NCI-H446 (cell line): Measurements from ENCODE around the gene CCDC40.

Experiments used
- DNase-seq, 2 experiments: peaks; one replicate each; lab custom pipeline; 2025; lab: John Stamatoyannopoulos, UW

Gene CCDC40

DNA sequence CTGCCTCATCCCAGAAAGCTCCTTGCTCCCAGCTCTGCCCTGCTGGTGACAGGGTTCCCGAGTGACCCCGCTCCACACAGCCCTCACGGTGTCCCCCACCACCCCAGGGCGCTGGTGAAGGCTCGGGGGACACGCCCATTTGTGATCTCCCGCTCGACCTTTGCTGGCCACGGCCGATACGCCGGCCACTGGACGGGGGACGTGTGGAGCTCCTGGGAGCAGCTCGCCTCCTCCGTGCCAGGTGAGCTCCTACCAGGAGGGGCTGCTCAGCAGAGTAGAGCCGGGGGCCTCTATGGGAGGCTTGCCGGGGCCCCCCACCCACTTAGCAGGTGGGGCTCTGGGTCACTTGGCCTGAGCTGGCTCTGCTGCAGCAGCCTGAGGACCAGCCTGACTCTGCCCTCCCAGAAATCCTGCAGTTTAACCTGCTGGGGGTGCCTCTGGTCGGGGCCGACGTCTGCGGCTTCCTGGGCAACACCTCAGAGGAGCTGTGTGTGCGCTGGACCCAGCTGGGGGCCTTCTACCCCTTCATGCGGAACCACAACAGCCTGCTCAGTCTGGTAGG is 76.1 kb downstream of the CCDC40 start:
- no peak for DNase-seq

GRCh38 chr17:80113033-80113484 is 76.6 kb downstream of the CCDC40 start:
- no peak for DNase-seq

GRCh38 chr17:80114758-80115157 is 78.3 kb downstream of the CCDC40 start:
- DNase-seq, result no peak

GRCh38 chr17:80115159-80115558 is 78.7 kb downstream of the CCDC40 start:
- no peak for DNase-seq

DNA sequence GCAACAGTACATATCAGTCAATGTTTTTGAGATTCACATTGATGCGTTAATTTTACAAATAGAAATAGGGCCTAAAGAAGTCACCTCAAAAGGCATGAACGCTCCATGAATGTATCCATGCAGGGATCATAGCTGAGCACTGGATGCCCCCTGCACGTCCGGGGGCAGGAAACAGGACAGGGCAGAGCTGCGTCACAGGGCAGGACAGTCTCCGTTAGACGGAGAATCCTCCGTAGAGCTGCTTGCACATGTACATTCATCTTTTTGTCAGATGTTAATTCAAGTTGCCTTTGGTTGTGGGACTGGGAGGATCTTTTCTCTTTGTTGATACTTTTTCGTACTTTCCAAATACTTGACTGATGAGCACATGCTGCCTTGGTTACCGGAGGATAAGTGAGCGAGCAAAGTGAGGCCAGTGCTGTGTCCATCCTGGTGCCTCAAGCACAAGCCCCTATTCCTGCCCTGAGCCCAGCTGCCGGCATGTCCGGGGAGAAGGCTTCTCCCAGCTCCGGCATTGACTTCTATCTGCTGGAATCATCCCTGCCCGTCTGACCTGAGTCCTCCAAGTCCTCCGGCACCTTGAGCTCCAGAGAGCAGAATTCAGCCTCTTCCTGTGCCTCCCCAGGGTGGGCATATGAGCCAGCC is 80.0 kb downstream of the CCDC40 start:
- DNase-seq, result no peak

GRCh38 chr17:80116921-80117380 is 80.5 kb downstream of the CCDC40 start:
- DNase-seq, result no peak

DNA sequence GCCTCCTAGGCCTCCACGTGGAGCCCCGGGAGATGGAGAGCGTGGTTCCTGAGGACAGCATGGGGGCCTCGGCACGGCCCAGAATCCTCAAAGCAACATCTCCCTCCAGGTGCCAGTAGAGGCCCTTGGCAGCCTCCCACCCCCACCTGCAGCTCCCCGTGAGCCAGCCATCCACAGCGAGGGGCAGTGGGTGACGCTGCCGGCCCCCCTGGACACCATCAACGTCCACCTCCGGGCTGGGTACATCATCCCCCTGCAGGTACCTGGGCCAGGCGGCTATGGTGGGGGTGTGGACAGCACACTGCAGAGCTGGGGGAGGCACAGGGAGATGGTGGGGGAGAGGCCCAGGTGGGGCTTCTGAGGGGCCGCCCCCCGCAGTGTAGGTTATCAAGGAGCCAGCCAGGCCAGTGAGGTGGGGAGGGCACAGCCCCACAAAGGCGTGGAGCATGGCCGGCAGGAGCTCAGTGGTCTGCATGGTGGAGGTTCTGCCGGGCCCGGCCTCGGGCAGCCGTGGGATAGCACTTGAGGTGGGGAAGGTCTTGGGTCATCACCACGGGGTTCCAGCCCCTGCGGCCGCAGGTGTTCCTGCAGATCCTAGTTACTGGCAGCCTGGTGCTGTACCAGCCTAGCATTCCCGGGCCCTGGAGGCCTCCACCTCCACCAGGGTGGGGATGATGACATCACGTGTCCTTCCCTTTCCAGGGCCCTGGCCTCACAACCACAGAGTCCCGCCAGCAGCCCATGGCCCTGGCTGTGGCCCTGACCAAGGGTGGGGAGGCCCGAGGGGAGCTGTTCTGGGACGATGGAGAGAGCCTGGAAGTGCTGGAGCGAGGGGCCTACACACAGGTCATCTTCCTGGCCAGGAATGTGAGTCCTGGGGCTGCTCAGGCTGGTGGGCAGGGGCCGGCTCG is 81.3 kb downstream of the CCDC40 start:
- DNase-seq, result no peak

GRCh38 chr17:80118601-80119270 is 82.3 kb downstream of the CCDC40 start:
- no peak for DNase-seq

GRCh38 chr17:80119271-80119791 is 82.9 kb downstream of the CCDC40 start:
- DNase-seq, result no peak

GRCh38 chr17:80119839-80120238 is 83.4 kb downstream of the CCDC40 start:
- no peak for DNase-seq

- DNase-seq, result no peak
Observed at GRCh38 chr17:80122026-80122575, 85.7 kb downstream of the CCDC40 start.

DNA sequence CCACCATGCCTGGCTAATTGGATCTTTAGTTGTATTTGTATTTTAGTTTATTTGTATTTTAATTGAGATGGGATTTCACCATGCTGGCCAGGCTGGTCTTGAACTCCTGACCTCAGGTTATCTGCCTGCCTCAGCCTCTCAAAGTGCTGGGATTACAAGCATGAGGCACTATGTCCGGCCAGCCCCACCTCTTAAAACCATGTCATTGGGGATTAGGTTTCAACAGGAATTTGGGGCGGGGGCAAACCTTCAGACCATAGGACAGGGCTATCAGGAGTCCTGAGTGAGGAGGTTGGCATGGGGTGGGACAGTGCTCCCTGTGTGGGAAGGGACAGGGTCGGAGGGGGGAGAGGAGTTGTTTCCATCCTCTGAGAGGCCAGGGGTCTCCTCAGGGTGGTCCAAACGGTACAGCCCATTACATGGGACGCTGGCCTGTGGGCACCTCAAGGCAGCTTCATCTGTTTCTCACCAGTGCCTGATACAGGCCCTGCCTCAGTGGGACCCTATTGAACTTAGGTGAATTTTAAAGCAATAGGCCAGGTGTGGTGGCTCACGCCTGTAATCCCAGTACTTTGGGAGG is 86.6 kb downstream of the CCDC40 start:
- DNase-seq, result no peak

GRCh38 chr17:80123791-80124190 is 87.3 kb downstream of the CCDC40 start:
- no peak for DNase-seq

DNA sequence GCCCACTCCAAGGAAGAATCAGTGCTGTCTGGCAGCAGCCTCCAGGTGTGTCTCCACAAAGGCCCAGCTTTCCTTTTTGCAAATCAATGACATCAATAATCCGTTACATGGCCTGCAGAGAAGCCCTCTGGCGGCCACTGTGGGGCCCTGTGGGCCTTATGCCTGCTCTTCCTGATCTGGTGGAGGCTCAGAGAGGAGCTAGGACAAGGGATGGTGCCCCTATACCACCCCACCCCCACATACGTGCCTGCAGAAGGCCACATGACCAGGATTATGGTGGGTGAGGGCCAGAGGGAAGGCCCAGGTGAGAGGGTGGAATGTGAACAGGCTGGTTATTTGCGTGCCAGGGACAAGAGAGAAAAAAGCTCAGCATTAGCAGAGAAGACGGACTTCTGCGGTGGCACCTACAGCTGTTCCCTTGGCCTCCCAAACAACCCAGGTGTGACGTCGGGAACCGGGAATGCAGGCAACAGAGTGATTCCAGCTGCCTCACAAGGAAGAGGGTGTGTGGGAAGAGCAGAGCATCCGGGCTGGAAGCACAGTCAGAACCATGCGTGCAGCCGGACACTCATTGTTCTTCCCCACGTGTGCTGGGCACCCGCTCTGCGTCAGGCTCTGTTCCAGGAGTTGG is 88.0 kb downstream of the CCDC40 start:
- DNase-seq, result no peak

GRCh38 chr17:80125656-80126448 is 89.4 kb downstream of the CCDC40 start:
- DNase-seq, result no peak

GRCh38 chr17:80126449-80126715 is 89.9 kb downstream of the CCDC40 start:
- DNase-seq, result no peak

DNA sequence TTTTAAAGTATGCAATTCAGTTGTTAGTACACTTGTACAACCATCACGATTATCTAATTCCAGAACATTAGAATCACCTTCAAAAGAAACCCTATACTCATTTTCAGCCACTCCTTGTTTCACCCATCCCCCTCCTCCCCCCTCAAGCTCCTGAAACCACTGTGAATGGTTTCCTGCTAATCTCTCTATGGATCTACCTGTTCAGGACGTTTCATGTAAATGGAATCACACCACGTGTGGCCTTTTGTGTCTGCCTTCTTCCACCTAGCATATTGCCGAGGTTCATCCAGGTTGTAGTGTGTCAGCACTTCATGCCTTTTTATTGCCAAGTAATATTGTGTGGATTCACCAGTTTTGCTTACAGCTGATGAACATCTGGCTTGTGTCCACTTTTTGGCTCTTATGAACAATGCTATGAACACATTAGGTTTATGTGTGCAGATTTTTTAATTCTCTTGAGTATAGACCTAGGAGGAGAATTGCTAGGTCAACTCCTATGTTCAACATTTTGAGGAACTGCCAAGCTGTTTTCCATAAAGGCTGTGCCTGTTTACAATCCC is 92.6 kb downstream of the CCDC40 start:
- no peak for DNase-seq

GRCh38 chr17:80130992-80131391 is 94.5 kb downstream of the CCDC40 start:
- no peak for DNase-seq

GRCh38 chr17:80132906-80133625 is 96.6 kb downstream of the CCDC40 start:
- DNase-seq, result no peak
